Body of pancreas (tissue), 4 donors: Measurements from ENCODE around the gene DIAPH3.

ENCODE experiments used
- CTCF ChIP-seq, 7 experiments: fragments of 450-650 bp in 4 of 7; fragments of 200-600 bp in 3 of 7; sonication (generic) in 3 of 7; IDR thresholded peaks; one replicate each; pipeline ENCODE4 v1.5.1; 2016 to 2019; ENCODE audit warnings: antibody characterized with exemption in 7 of 7
- POLR2A ChIP-seq, 3 donors: fragments of 450-650 bp; IDR thresholded peaks; one replicate each; pipeline ENCODE4 v1.6.1; 2016; ENCODE audit warnings: antibody characterized with exemption in 3 of 3, mild to moderate bottlenecking in 2 of 3

- TF ChIP-seq CTCF (IDR thresholded peaks at IDR 0.05): no peak
- no peak for TF ChIP-seq POLR2A (IDR thresholded peaks at IDR 0.05)
Observed at GRCh38 chr13:59924256-59924655, 239.5 kb downstream of the DIAPH3 start.
